ENCODE data around the gene CDH26.

GRCh38 chr20:59976156-59976782, 18.0 kb downstream of the CDH26 start:
- TF ChIP-seq CTCF (IDR thresholded peaks at IDR 0.05; ENCODE audit: insufficient read depth, low read length) (no peak), REST (IDR thresholded peaks at IDR 0.05; ENCODE audit: insufficient replicate concordance, low read depth) (no peak), GABPA (IDR thresholded peaks at IDR 0.05; ENCODE audit: low read depth) (no peak), POLR2AphosphoS5 (IDR thresholded peaks at IDR 0.05; ENCODE audit: low read depth) (no peak)
